ENCODE measurements around the gene METTL23.

Gene METTL23, protein sequence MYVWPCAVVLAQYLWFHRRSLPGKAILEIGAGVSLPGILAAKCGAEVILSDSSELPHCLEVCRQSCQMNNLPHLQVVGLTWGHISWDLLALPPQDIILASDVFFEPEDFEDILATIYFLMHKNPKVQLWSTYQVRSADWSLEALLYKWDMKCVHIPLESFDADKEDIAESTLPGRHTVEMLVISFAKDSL

GRCh38 chr17:76726776-76727718 lies at the start of gene METTL23:
Gene METTL23 (plus strand): TSS chr17:76726839. CDS start chr17:76729711, 2,872 bp downstream.
- peak; percentile 90 for DNase-seq (ENCODE audit: low spot score)

- DNase-seq (ENCODE audit: low spot score) = no peak
These were observed 49.2 kb upstream of the METTL23 start for GRCh38 chr17:76677406-76677805.

- DNase-seq (ENCODE audit: low spot score) = no peak
These were observed 48.3 kb upstream of the METTL23 start for GRCh38 chr17:76678330-76678729.

- no peak for DNase-seq (ENCODE audit: low spot score)
These were observed 47.4 kb upstream of the METTL23 start for GRCh38 chr17:76679239-76679638.

DNA sequence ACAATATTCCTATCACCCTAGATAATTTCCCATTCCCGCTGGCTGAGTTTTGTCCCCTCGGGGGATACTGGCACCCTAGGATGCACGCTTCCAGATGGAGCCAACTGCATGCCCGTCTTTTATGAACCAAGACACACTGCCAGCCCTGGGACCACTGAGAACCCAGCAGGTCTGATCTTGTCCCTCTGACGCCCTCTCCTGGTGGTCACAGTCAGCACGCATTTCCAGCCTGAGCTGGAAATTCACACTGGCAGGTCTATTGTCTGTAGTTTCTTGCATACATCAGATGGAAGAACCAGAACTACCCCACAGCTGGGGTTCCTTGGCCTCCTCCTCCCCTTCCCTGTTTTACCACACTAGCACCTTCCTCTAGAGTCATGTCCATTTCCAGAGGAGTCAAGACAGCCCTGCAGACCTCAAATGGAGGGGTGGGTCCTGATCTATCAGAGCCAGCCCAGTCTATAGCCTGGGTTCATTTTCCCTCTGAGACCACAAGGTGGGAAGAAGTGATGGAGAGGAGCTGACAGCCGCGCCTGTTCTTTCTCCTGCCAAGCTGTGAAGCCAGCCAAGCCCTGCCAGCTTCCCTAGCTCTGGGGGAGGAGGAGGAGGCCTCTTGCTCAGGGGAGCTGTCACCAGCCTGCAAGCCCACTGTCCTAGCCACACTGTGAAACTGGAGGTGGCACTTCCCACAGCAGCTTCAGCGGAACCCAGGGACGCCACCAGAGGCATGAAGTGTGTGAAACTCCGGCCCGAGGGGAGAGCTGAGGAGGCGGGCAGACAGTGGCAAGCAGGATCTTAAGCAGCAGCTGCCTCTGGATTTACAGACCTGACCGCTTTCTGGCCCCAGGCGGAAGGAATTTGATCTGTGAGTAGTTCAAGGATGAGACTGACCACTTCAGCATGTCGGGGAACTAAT lies 45.2 kb upstream of the METTL23 start:
- DNase-seq (ENCODE audit: low spot score) = peak; percentile 90

- no peak for DNase-seq (ENCODE audit: low spot score)
These were observed 44.3 kb upstream of the METTL23 start for GRCh38 chr17:76682296-76682695.

GRCh38 chr17:76683011-76683755 lies 43.5 kb upstream of the METTL23 start:
- DNase-seq (ENCODE audit: low spot score) = no peak

DNA sequence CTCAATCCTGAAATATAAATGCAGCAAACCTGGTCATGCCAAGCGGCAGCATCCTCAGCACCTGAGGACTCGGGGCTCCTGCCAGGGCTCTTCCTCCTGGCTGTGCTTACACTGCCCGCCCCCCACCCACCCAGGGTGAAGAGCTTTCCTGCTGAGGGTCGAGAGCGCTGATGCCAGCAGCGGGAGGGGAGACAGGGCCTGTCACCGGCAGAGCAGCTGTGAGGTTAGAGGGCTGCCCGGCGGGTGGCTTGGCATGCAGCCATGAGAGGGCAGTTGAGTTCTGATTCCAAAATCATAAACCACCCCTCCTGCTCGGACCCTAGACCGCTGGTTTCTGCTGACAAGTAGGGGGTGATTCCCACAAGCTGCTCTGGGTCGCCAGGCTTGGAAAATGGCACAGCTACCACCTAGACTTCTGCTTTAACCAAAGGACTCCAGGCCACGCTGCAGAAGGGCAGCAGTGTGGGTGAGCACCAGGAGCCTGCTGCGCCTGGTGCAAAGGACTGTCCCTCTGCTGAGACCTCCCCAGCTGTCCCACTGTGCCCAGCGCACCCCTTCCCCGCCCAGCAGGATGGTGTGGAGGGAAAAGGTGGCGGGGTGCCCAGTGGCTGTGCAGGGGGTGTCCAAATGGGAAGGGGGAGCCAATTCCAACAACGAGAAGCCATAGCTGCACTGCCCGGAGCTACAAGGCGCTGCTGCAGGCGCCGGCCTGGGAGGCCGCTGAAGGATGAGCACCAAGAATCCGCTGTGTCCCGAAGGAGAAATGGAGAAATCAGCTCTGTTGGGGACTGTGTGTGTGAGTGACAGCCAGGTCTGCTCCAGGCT lies 42.5 kb upstream of the METTL23 start:
- DNase-seq (ENCODE audit: low spot score) = no peak

- DNase-seq (ENCODE audit: low spot score) = no peak
These were observed 41.9 kb upstream of the METTL23 start for GRCh38 chr17:76684756-76685155.

- no peak for DNase-seq (ENCODE audit: low spot score)
These were observed 41.3 kb upstream of the METTL23 start for GRCh38 chr17:76685366-76685765.

DNA sequence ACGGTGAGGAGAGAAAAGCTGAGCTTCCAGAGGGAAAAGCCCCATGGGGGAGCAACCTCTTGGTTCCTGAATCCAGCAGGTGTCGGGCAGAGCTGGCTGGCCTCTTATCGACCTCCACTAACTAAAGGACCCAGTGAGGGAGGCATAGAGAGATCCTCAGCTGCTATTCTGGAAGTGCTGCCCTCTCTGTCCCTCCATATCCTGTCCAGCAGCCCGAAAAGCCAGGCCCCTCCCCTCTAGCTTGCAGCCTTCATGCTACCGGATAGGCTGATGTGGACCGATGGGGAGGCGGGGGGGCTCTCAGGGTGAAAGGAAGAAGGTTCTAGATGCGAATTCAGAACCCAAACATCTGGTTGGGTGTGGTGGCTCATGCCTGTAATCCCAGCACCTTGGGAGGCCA lies 40.8 kb upstream of the METTL23 start:
- no peak for DNase-seq (ENCODE audit: low spot score)

GRCh38 chr17:76686538-76687297 lies 39.9 kb upstream of the METTL23 start:
- DNase-seq (ENCODE audit: low spot score) = no peak

- DNase-seq (ENCODE audit: low spot score) = no peak
These were observed 39.1 kb upstream of the METTL23 start for GRCh38 chr17:76687298-76688164.

DNA sequence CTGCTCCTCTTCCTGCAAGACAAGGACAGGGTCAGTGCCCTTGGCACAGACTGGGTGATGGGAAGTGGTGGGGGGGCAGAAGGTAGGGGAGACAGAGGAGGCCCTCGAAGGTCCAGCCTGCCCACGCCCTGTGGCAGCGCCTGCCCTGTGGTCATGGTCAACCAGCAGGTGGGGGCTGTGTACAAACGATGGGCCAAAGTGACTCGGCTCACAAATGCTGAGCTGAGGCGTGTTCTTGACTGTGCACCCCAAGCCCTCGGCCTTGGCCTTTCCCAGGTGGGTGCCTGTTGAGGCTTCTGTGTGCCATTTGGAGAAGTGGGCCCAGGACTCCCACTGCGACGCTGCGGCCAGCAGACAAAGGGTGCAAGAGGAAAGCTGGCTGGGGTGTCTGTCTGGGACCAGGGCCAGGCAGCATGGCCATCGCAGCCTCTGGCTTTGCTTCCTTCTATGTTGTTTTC lies 38.4 kb upstream of the METTL23 start:
- DNase-seq (ENCODE audit: low spot score) = no peak

DNA sequence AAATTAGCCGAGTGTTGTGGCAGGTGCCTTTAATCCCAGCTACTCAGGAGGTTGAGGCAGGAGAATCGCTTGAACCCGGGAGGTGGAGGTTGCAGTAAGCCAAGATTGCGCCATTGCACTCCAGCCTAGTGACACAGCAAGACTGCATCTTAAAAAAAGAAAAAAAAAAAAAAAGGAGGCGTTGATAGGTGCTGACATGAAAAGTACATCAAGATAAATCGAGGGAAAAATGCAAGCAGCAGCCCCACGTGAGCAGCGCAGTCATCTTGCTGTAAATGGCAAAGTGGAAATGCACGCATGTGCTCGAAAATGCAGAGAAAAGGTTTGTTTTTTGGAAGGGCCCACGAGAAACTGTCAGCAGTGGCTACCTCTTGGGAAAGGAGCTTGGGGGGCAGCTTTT lies 36.8 kb upstream of the METTL23 start:
- DNase-seq (ENCODE audit: low spot score) = no peak

DNA sequence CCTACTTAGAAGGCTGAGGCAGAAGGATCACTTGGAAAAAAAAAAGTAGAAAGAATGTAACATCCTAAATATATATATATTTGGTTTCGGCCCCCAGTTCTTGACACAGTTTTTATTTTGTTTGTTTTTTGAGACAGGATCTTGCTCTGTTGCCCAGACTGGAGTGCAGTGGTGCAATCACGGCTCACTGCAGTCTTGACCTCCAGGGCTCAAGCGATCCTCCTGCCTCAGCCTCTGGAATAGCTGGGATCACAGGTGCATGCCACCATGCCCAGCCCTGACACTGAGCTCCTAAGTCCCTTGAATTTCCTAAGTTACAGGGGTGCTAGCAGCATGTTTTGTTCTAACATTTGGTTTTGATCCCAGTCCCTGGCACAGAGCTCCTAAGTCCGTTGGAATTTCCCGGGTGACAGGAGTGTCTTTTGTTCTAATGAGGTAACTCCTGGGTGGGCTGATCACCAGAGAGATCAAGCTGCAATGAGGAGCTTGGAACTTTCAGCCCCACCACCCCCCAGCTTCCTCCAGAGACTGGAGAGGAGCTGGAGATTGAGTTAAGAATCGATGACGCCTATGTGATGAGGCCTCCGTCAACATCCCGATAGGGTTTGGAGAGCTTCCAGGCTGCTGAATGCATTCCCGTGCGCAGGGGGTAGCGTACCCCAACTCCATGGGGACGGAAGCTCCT lies 35.9 kb upstream of the METTL23 start:
- no peak for DNase-seq (ENCODE audit: low spot score)

- no peak for DNase-seq (ENCODE audit: low spot score)
These were observed 35.1 kb upstream of the METTL23 start for GRCh38 chr17:76691379-76692191.

All from D341Med (cell line).